Measurements from ENCODE around the gene PGF. TPM values are rescaled to one million over a fixed set of nuclear protein-coding genes. Genes with fewer than 3 reads are reported as not detected.
A peak's percentile ranks its signal among the peaks of the same experiment; 100 is the strongest.

PGF gene
- total RNA-seq, 5 donors from 2014 or later (not counting 1 experiment from before 2014, with no cell fraction given): 0.09 to 0.29 TPM; not detected in 3

DNA sequence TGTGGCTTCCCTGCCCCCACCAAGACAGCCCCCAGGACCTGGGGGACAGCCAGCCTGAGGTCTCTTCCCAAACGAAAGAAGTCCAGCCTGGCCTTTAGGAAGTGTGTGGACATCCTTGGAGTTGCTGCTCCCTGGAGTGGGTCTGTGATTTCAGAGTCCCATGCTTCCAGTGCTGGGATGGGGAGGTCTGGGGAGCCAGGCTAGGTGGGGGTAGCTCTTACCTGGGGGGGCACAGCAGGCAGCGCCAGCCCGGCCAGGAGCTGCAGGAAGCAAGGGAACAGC lies 509 bp downstream of the PGF start:
- Mint-ChIP-seq H3K27ac (no peak overlapping the region), H3K9me3 (no peaks in the 10 kb centered on the region), H3K4me1 (peaks cover 3 to 6% (median 3%) of the 10 kb centered on the region in 3 donors), H3K36me3 (no peaks in the 10 kb centered on the region), H3K27me3 (peaks cover 13 to 16% of the 10 kb centered on the region in 2 donors), H3K4me3 (peak overlapping the region in 2 of 3 donors; percentile 56 to 57)
- ATAC-seq (replicated peaks in 1 of 4): no peak
- Histone ChIP-seq H3K4me1 (ENCODE audit: control insufficient read depth in 1 of 2, extremely low read depth in 1 of 2, insufficient read depth in 2 of 2, low read length in 2 of 2) (peaks cover 0 to 10% of the 10 kb centered on the region in 2 experiments), H3K4me3 (ENCODE audit: control insufficient read depth in 1 of 2, extremely low read depth in 1 of 2, low read length in 1 of 2) (peak overlapping the region; percentile 41 to 60), H3K36me3 (ENCODE audit: control insufficient read depth in 2 of 2, extremely low read depth in 1 of 2, insufficient read depth in 1 of 2, low read length in 1 of 2) (no peaks in the 10 kb centered on the region), H3K27me3 (replicated peaks in 1 of 2; ENCODE audit: control insufficient read depth in 2 of 2, extremely low read depth in 1 of 2, insufficient read depth in 2 of 2, low read length in 1 of 2) (peaks cover 0 to 66% of the 10 kb centered on the region in 2 experiments), H3K27ac (ENCODE audit: low read length) (no peak overlapping the region), H3K9me3 (no peaks in the 10 kb centered on the region)
- DNase-seq: peak in 2 of 35 experiments; percentile 1 to 10
- WGBS (ENCODE audit: insufficient coverage): no CpG with 5 or more reads among the region's 3 CpGs
- CTCF ChIA-PET: interaction anchor here in 1 of 2 donors (0.6 kb wide), 1 partner anchor 198 kb away, joined by 3 read pairs; no protein-coding TSS in a partner anchor
- POLR2A ChIA-PET: no interaction called here

DNA sequence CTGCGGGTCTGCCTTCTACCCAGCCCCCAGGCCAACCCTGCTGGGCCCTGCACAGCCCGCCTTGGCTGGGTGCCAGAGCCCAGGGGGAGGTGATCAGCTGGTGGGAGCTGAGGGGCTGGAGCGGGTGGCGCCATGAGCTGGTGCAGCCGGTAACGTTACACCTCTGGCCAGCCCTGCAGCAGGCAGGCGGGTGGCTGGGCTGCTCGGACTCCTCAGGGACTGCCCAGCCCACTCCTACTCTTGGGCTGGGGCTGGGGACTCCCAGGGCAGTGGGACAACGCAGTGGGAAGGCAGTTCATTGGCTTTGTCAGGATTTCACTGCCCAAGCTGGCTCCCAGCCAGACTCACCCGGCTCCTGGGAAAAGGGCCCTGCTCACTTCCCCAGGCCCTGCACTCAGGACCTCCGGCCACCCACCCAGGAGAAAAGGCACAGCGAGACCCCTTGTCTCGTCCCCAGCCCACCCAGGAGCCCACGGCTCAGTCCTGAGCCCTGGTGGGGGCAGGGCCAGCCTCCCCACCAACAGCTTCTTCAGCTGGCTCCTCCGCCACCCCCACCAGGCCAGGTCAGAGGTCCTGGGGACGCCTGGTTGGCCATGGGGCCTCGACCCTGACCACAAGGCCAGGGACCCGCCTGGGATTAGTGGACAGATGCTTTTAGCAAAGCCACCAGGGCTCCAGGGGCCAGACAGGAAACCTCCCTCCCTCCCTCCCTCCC lies 1.0 kb downstream of the PGF start:
- Histone ChIP-seq H3K27ac (ENCODE audit: low read length) (no peak overlapping the region), H3K36me3 (ENCODE audit: control insufficient read depth in 2 of 2, extremely low read depth in 1 of 2, insufficient read depth in 1 of 2, low read length in 1 of 2) (no peaks in the 10 kb centered on the region), H3K4me1 (ENCODE audit: control insufficient read depth in 1 of 2, extremely low read depth in 1 of 2, insufficient read depth in 2 of 2, low read length in 2 of 2) (peaks cover 0 to 10% of the 10 kb centered on the region in 2 experiments), H3K4me3 (ENCODE audit: control insufficient read depth in 1 of 2, extremely low read depth in 1 of 2, low read length in 1 of 2) (no peak overlapping the region), H3K9me3 (no peaks in the 10 kb centered on the region), H3K27me3 (replicated peaks in 1 of 2; ENCODE audit: control insufficient read depth in 2 of 2, extremely low read depth in 1 of 2, insufficient read depth in 2 of 2, low read length in 1 of 2) (peaks cover 0 to 69% of the 10 kb centered on the region in 2 experiments)
- Mint-ChIP-seq H3K9me3 (no peaks in the 10 kb centered on the region), H3K4me1 (peaks cover 3 to 6% (median 3%) of the 10 kb centered on the region in 3 donors), H3K4me3 (no peak overlapping the region), H3K36me3 (no peaks in the 10 kb centered on the region), H3K27me3 (peaks cover 13 to 16% of the 10 kb centered on the region in 2 donors), H3K27ac (no peak overlapping the region)
- ChIA-PET CTCF (interaction anchor here in 1 of 2 donors (0.7 kb wide), 1 partner anchor 47 kb away, joined by 3 read pairs; no protein-coding TSS in a partner anchor), POLR2A (no interaction called here)
- 65% methylated on average over 12 of the region's 18 CpGs for WGBS (ENCODE audit: insufficient coverage)
- DNase-seq (no peak), ATAC-seq (replicated peaks in 1 of 4) (no peak)

DNA sequence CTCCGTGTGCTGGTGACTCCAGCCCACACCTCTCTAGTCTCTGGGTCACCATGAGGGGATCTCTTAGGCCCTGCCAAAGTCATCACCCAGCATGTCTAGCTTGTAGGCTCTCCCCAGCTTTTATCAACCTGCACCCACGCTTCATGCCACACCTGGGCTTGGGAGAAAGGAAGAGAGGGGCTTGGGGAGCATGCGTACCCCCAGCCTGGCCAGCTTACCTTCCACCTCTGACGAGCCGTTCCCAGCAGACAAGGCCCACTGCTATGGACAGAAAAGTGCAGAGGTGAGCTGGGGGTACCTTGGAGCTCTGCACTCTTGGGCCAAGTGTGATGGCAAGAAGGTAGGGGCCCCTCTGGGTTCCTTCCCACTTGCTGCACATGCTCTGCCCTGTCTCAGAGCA lies 1.7 kb downstream of the PGF start:
- Mint-ChIP-seq H3K4me3 (no peak overlapping the region), H3K27me3 (peaks cover 13 to 16% of the 10 kb centered on the region in 2 donors), H3K27ac (no peak overlapping the region), H3K9me3 (no peaks in the 10 kb centered on the region), H3K36me3 (no peaks in the 10 kb centered on the region), H3K4me1 (peaks cover 3 to 6% (median 3%) of the 10 kb centered on the region in 3 donors)
- 90% methylated on average over 3 of the region's 5 CpGs for WGBS (ENCODE audit: insufficient coverage)
- no peak for DNase-seq
- H3K4me1 ChIP-seq (ENCODE audit: control insufficient read depth in 1 of 2, extremely low read depth in 1 of 2, insufficient read depth in 2 of 2, low read length in 2 of 2): peaks cover 0 to 10% of the 10 kb centered on the region in 2 experiments
- peaks cover 0 to 72% of the 10 kb centered on the region in 2 experiments for H3K27me3 ChIP-seq (replicated peaks in 1 of 2; ENCODE audit: control insufficient read depth in 2 of 2, extremely low read depth in 1 of 2, insufficient read depth in 2 of 2, low read length in 1 of 2)
- no peak overlapping the region for H3K27ac ChIP-seq (ENCODE audit: low read length)
- no peak overlapping the region for H3K4me3 ChIP-seq (ENCODE audit: control insufficient read depth in 1 of 2, extremely low read depth in 1 of 2, low read length in 1 of 2)
- no peaks in the 10 kb centered on the region for H3K36me3 ChIP-seq (ENCODE audit: control insufficient read depth in 2 of 2, extremely low read depth in 1 of 2, insufficient read depth in 1 of 2, low read length in 1 of 2)
- CTCF ChIA-PET: interaction anchor here in 1 of 2 donors (0.7 kb wide), 1 partner anchor 48 kb away, joined by 3 read pairs; no protein-coding TSS in a partner anchor
- H3K9me3 ChIP-seq: no peaks in the 10 kb centered on the region
- ATAC-seq (replicated peaks in 1 of 4): no peak
- POLR2A ChIA-PET: no interaction called here

DNA sequence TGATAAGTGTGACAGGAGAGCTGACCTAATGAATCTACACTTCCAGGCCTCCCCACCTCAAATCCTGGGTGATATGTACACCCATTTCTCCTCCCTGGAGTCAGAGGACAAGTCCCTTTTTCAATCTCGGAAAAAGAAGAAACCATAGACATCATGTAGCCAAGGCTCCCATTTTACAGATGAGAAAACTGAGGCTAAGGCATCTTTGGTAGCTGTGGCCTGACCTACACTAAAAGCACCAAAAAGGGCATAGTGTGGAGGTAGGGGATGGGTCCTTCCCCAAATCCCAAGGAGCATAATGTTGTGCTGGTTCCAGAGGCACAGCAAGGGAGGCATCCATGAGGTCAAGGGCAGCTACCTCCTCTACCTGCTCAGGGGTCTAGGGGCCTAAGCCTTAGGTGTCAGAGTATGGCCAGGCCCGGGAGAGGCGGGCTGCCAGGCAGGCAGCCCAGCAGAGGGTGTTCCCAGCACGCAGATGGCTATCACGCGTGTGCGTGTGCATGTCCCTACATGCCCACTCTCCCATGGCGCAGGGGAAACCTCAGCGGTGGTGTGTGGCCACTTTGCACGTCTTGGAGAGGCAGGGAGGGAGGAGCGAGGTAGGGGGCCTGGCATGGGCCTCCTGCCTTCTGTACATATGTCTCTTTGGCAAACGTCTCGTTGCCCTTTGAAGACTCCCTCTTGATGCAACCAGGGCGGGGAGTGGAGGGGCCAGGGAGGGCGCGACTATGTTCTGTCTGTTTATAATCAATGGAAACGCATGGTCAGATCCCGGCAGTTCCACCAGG lies 2.5 kb downstream of the PGF start:
- WGBS (ENCODE audit: insufficient coverage): 77% methylated on average over 14 of the region's 18 CpGs
- H3K4me3 Mint-ChIP-seq: no peak overlapping the region
- H3K27ac ChIP-seq (ENCODE audit: low read length): no peak overlapping the region
- H3K27ac Mint-ChIP-seq: no peak overlapping the region
- H3K4me1 Mint-ChIP-seq: peaks cover 3 to 6% (median 3%) of the 10 kb centered on the region in 3 donors
- H3K27me3 ChIP-seq (replicated peaks in 1 of 2; ENCODE audit: control insufficient read depth in 2 of 2, extremely low read depth in 1 of 2, insufficient read depth in 2 of 2, low read length in 1 of 2): peaks cover 0 to 72% of the 10 kb centered on the region in 2 experiments
- no peaks in the 10 kb centered on the region for H3K36me3 ChIP-seq (ENCODE audit: control insufficient read depth in 2 of 2, extremely low read depth in 1 of 2, insufficient read depth in 1 of 2, low read length in 1 of 2)
- no peaks in the 10 kb centered on the region for H3K36me3 Mint-ChIP-seq
- ChIA-PET CTCF (no interaction called here), POLR2A (interaction anchor here in 1 of 2 donors (0.5 kb wide), 1 partner anchor 21 kb away, joined by 6 read pairs; no protein-coding TSS in a partner anchor)
- no peaks in the 10 kb centered on the region for H3K9me3 ChIP-seq
- no peak for ATAC-seq (replicated peaks in 1 of 4)
- no peaks in the 10 kb centered on the region for H3K9me3 Mint-ChIP-seq
- DNase-seq: no peak
- no peak overlapping the region for H3K4me3 ChIP-seq (ENCODE audit: control insufficient read depth in 1 of 2, extremely low read depth in 1 of 2, low read length in 1 of 2)
- peaks cover 0 to 10% of the 10 kb centered on the region in 2 experiments for H3K4me1 ChIP-seq (ENCODE audit: control insufficient read depth in 1 of 2, extremely low read depth in 1 of 2, insufficient read depth in 2 of 2, low read length in 2 of 2)
- H3K27me3 Mint-ChIP-seq: peaks cover 13 to 16% of the 10 kb centered on the region in 2 donors

DNA sequence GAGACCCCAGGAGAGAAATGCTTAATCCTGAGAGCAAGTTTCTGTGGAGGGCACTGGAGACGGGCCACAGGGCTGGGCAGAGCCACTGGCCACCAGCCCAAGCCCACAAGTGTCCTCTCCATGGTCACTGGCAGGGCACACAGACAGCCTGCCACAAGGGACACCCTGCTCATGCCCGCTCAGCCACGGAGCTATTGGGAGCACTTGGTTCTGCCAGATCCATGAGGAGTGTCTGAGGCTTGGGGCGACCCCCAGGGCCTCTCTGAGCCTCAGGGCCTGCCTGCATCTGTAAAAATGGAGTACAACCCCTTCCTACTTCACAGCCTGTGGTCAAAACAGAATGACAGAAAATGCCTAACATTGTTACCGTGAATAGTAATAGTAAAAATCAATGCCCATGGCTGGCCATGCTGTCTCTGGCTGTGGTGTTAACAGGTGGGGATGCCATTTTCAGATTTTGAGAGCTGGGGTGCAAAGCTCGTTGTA lies 3.2 kb downstream of the PGF start:
- DNase-seq: no peak
- H3K9me3 Mint-ChIP-seq: no peaks in the 10 kb centered on the region
- Histone ChIP-seq H3K4me3 (ENCODE audit: control insufficient read depth in 1 of 2, extremely low read depth in 1 of 2, low read length in 1 of 2) (no peak overlapping the region), H3K27ac (ENCODE audit: low read length) (no peak overlapping the region), H3K27me3 (replicated peaks in 1 of 2; ENCODE audit: control insufficient read depth in 2 of 2, extremely low read depth in 1 of 2, insufficient read depth in 2 of 2, low read length in 1 of 2) (peaks cover 0 to 72% of the 10 kb centered on the region in 2 experiments), H3K4me1 (ENCODE audit: control insufficient read depth in 1 of 2, extremely low read depth in 1 of 2, insufficient read depth in 2 of 2, low read length in 2 of 2) (peaks cover 0 to 10% of the 10 kb centered on the region in 2 experiments), H3K36me3 (ENCODE audit: control insufficient read depth in 2 of 2, extremely low read depth in 1 of 2, insufficient read depth in 1 of 2, low read length in 1 of 2) (no peaks in the 10 kb centered on the region), H3K9me3 (no peaks in the 10 kb centered on the region)
- H3K27ac Mint-ChIP-seq: no peak overlapping the region
- H3K27me3 Mint-ChIP-seq: peaks cover 13 to 16% of the 10 kb centered on the region in 2 donors
- ChIA-PET POLR2A (interaction anchor here in 1 of 2 donors (0.5 kb wide), 1 partner anchor 20 kb away, joined by 6 read pairs; no protein-coding TSS in a partner anchor), CTCF (no interaction called here)
- no peaks in the 10 kb centered on the region for H3K36me3 Mint-ChIP-seq
- WGBS (ENCODE audit: insufficient coverage): 84% methylated on average over 4 of the region's 6 CpGs
- no peak for ATAC-seq (replicated peaks in 1 of 4)
- no peak overlapping the region for H3K4me3 Mint-ChIP-seq
- H3K4me1 Mint-ChIP-seq: peaks cover 3 to 6% (median 3%) of the 10 kb centered on the region in 3 donors

DNA sequence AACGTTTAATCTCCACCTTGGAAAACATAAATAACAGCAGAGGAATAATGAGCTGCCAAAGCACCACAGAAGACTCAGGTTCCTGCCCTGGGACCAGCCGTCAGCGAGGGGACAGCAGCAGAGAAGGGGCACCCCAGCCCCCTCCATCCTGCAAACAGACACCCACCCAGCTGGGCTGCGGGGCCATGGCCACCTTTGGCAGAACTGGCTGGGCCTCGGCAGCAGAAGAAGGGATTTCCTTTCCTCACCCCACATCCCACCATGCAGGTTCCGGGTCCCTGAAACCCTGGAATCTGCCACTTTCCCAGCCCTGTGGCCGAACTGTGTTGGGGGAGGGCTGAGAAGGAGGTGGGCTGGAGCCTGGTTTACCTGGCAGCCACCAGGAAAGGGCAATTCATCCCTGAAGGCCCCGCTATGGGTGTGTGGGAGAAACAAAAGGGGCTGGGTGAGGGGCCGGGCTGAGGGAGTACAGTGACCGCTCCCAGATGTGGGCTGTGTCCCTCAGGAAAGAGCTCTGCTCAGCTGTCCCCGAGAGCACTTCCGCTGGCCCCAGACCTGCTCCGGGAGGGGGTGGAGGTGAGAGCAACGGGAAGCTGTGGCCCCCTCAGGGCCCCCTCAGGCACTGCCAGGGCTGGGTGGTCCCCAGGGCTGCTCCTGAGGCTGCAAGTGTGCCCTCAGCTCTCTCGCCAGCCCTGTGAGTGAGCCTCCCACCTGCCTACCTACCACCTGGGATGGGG lies 3.8 kb downstream of the PGF start:
- Histone ChIP-seq H3K27ac (ENCODE audit: low read length) (no peak overlapping the region), H3K36me3 (ENCODE audit: control insufficient read depth in 2 of 2, extremely low read depth in 1 of 2, insufficient read depth in 1 of 2, low read length in 1 of 2) (no peaks in the 10 kb centered on the region), H3K4me1 (ENCODE audit: control insufficient read depth in 1 of 2, extremely low read depth in 1 of 2, insufficient read depth in 2 of 2, low read length in 2 of 2) (peaks cover 0 to 13% of the 10 kb centered on the region in 2 experiments), H3K27me3 (replicated peaks in 1 of 2; ENCODE audit: control insufficient read depth in 2 of 2, extremely low read depth in 1 of 2, insufficient read depth in 2 of 2, low read length in 1 of 2) (peaks cover 0 to 69% of the 10 kb centered on the region in 2 experiments), H3K4me3 (ENCODE audit: control insufficient read depth in 1 of 2, extremely low read depth in 1 of 2, low read length in 1 of 2) (no peak overlapping the region), H3K9me3 (no peaks in the 10 kb centered on the region)
- Mint-ChIP-seq H3K27ac (no peak overlapping the region), H3K36me3 (no peaks in the 10 kb centered on the region), H3K9me3 (no peaks in the 10 kb centered on the region), H3K4me1 (peaks cover 4 to 7% (median 4%) of the 10 kb centered on the region in 3 donors), H3K27me3 (peaks cover 11 to 16% of the 10 kb centered on the region in 2 donors), H3K4me3 (no peak overlapping the region)
- DNase-seq: no peak
- no peak for ATAC-seq (replicated peaks in 1 of 4)
- ChIA-PET POLR2A (no interaction called here), CTCF (no interaction called here)
- WGBS (ENCODE audit: insufficient coverage): 56% methylated on average over 6 of the region's 15 CpGs

Data from T-cell (primary cell).